NK-92 treated with Interleukin-12 subunit alpha and Interleukin-12 subunit beta, amount 100 ng/mL, for 24 hours (cell line): Measurements from ENCODE around the gene MEOX1.
"Not testable (repeated sequence)": the region's sequence is repeated elsewhere in the genome, so short reads cannot be mapped to it uniquely, and the experiment has no call there.

Experiments used
- DNase-seq: peaks from one replicate; lab custom pipeline; 2025; lab: John Stamatoyannopoulos, UW

MEOX1 gene

DNA sequence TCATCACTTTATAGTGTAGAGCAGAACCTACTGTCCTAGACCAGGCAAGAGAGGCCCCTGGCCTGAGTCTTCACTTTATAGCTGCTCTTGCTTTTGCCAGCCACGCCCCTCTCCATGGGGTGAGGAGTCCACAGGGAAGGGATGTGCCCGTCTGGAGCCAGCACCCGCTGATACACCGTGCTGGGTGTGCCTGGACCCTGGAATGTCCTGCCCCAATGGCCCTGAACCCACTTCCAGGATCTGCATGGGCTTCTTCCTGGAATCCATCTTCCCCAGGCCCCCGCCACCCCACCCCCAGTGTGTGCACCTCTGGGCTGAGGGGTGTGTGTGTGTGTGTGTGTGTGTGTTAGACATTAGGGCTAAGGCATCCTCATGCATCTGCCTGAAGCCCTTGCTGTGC, 44.9 kb downstream of the MEOX1 start:
- DNase-seq, result no peak

DNA sequence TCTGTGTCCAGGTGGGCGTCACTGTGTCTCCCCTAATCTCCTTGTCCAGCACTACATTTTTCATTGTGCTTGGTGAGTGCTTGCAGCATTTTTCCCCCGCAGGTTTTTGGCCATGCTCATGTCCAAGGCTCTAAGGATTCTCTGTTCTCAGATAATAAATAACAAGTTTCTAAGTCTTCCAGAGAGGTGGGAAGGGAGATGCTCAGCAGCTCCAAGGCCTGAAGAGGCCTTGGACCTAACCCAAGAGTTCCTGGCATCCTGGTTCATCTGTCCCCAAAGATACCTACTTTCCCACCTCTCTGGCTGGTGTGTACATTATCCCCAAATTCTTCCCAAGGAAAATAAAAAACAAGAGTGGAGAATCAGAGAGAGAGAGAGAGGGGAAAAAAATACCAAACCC, 45.3 kb downstream of the MEOX1 start:
- no peak for DNase-seq

DNA sequence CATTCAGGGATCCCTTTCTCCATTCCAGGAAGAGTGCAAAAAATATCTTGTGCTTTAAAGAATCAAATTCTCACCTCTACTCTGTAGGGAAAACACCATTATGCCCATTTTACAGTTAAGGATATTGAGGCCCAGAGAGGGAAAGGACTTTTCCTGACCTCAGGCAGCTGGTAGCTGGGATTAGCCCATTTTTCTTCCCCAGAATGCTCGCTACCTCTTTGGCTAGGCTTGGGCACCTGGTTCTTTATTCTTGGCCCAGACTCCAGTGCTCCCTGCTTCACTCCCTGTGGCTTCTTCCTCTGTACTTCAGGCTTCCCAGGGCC, 45.7 kb downstream of the MEOX1 start:
- no peak for DNase-seq

DNA sequence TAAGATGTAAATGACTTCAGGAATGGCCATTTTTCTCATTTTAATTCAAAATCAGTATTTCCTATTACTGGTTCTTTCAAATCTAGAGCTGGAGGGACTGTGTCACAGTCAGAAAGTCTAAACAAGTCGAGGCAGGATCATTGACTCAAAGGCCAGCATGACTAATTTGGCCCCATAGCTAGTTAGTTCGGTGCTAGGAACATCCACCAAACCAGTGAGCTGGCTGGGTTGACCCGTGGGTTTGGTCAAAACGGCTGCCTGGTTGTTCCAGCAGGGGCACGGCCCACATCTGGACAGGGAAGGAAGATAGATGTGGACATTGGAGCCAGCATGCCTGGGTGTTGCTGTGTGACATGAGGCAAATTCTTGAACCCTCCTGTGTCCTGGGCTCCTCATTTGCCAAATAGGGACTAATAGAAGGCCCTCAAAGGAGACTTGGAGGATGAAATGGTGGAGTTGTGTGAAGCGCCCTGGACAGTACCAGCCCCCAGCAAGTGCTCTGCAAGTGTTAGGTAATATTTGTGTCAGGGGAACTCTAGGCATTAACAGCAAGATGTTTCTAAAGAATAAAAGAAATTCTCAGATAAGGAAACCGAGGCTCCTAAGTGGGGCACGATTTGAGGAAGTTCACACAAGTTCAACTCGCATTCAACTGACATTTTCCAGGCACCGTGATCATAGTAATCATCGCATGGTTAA, 46.2 kb downstream of the MEOX1 start:
- no peak for DNase-seq

DNA sequence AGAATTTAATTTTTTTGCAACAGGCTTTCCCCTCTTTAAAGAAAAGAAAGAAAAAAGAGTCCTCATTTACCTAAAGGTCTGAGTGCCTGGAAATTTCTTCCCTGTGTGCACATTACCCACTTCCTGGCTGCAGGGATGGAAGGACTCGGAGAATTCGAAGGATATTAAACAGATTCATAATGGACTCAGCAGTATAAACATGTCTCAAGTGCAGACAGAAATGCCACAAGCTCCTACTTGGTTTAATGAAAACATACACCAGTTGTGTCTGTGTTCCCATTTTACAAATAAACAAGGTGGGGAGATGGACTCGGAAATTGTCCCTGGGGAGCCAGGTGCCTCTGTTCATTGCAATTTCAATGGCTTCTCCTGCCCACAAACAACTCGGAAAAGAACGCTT, 47.2 kb downstream of the MEOX1 start:
- DNase-seq, result no peak

DNA sequence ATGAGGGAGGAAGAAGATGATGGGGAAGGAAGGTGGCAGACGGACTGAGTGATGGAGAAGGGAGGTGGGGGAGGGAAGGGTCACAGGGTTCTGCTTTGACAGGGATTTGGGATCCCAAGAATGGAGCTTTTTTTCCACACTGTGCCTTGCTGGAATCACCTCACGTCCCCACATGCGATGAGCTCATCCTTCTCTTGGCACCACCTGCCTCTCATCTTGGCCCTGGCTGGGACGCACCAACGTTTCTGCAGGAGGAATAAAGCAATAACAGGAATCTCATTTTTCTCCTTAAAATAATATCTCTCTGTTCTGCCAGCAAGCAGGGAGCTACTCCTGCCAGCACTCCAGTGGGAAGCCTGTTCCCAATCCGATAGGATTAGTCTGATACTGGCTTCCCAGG, 47.8 kb downstream of the MEOX1 start:
- DNase-seq, result no peak

DNA sequence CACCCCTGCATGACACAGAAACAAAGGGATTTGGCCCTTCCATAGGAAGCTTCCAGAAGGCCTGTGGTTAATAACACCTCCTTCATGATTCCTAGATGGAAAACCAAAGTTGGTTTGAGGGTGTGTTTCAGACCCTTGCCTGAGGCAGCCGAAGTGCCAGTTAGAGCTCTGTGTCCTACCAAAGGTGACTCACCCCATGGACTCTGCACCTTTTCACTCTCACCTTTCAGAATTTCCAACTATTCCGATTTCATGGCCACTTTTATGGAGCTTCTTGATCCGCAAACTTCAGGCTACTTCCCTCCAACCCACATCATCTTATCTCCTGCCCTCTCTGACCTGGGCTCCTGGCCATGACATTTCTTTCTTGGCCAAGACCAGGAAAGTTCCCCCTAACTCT, 49.2 kb downstream of the MEOX1 start:
- DNase-seq, result no peak

DNA sequence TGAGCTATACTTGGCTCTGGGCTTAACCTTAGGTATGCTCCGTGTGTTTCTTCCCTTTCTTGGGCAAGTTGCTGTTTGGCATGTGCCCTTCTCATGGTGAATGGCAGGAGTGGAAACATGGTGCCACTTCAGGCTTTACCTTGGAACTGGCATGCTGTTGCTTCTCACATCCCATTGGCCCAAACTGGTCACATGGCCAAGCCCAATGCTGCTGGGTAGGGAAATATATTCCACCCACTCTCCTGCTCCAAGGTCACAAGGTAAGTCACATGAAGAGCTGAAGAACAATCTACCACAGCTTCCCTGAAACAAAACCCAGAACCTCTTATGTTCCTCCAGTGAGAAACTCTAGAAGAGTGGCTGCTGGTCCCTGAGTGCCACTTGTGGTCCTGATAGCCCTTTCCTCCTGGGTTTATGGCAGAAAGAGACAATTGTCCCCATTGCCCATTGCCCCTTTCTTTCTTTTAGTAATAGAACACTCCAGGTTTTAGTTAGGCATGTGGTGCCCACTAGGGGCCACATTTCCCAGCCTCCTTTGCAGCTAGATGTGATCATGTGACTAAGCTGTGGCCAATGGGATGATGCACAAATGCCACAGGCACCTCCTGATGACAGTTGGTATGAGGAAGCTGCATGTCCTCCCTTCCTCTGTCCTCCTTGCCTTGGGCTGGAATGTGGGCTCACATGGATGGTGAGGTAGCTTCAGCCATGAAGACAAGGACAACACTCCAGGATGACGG, 50.3 kb downstream of the MEOX1 start:
- no peak for DNase-seq

DNA sequence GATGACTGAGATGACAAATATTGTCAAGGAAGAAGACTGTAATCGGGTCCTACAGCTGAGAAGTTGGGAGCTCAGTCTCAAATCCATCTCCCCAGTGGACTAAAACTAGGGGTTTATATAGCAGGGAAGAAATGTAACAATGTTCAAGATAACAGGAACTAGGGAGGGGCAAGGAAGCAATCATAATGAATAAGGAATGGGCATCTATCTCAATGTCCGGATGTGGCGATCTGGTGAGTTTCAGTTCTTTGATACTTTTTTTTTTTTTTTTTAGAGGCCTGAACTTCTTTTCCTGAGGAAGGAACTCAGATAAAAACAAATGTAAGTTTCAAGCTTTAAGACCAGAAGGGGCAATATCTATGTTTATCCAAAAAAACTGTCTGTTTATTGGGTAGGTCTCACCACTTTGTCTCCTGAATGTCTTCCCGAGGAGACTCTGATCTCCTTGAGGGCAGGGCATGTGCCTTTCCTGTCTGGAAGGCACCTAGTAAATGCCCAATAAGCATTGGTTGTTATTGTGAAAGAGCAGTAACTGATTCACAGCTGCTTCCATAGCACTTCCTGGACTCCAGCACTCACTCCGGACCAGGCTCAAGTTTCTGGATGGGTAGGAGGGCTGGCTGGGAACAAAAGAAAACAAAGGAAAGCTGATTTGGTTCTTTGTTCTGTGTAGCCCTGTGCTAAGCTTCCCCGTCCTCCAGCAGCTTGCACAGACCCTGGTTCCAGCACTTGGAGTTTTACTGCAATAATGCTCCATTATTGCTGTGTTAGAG, 51.9 kb downstream of the MEOX1 start:
- no peak for DNase-seq

DNA sequence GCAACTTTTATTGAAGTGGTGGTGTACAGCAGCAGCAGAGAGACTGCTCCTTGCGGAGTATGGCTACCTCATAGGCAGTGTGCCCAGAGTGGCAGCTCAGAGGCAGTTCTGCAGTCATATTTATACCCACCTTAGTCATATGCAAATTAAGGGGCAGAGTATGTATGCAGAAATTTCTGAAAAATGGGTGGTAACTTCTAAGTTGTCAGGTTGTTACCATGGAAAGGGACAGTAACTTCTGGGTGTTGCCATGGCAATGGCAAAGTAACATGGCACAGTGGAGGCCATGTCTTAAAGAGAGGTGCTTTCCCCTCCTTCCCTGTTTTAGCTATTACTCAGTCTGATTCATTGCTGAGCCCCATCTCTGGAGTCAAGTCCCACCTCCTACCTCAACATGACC, 53.4 kb downstream of the MEOX1 start:
- DNase-seq, result peak; percentile 4

DNA sequence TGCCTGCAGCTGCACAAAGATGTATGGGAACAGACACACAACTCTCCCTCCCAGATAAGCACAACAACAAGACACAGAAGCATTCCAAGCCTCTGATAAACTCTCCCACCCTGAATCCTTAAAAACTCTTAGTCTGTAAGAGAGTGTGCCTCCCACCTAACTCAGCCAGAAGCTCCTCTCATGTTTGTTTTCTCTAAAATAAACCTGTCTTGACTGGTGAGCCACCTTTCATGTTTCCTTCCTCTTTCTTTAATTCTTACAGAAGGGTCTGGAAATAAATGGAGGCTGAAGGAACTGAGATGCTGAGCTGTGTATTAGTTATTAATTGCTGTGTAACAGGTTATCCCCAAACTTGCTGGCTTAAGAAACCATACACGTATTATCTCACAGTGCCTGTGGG, 57.2 kb downstream of the MEOX1 start:
- no peak for DNase-seq

DNA sequence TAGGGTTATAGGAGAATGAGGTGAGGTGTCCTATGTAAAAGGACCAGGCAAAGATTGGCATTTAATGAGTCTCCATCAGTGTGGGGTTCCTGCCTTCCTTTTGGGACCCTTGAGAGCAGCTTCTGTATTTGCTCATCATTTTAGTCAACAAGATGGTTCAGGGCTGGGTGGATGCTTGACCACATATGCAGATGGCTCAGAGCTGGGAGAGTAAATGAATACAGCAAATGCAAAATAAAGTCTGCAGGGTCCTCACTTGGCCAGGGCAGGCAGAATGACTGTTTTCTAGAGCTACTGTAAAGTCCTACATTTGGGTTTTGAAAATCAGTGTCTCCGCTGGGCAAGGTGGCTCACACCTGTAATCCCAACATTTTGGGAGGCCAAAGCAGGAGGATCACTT, 58.4 kb downstream of the MEOX1 start:
- DNase-seq, result no peak

DNA sequence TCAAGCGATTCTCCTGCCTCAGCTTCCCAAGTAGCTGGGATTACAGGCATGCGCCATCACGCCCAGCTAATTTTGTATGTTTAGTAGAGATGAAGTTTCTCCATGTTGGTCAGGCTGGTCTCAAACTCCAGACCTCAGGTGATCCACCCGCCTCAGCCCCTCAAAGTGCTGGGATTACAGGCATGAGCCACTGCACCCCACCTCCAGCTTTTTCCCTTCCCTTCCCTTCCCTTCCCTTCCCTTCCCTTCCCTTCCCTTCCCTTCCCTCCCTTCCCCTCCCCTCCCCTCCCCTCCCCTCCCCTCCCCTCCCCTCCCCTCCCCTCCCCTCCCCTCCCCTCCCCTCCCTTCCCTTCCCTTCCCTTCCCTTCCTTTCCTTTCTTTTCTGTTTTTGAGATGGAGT, 59.2 kb downstream of the MEOX1 start:
- not testable (repeated sequence) for DNase-seq

DNA sequence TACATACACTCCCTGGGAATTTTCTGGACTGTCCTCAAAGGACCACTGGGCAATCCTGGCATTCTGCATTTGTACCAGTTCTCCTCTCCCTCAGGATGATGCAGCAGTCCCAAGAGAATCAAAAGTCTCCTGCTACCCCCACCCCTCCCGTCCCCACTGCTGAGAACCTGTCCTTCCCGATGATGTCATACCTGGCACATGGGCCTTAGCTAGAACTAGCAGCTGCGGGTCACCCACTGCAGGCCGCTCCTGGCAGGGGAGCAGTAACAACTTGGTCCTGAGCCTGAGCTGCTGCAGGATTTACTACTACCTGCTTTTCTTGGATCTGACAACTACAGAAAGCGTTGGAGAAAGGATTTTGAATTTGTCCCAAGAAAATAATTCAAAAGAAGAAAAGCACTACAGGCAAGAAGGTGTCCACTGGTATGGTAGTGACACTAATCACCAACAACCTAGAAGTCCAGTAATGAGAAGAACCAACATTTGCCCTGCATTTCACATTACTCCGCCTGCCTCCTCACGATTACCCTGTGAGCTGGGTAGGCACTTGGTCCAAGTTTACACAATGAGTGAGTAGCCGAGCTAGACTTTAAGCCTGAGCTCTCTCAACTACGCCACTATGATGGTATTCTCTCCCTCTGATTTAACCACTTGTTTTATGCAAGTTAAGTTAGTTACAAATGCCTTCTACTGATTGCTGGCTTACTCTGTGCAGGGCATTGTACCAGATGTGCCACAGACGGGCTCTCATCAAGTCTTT, 60.3 kb downstream of the MEOX1 start:
- DNase-seq, result no peak

DNA sequence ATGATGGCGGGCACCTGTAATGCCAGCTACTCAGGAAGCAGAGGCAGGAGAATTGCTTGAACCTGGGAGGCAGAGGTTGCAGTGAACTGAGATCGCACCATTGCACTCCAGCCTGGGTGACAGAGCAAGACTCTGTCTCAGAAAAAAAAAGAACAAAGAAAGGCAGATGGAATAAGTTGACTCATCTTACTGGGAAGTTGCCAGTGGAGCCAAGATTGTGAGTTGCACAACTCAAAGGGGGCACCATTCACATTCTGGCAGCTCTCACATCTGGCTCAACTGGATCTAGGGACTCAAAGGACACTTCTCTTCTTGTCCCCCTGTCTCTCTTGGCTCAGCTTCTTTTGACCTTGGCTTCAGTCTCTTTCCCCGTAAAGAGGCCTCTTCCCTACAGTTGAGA, 61.9 kb downstream of the MEOX1 start:
- DNase-seq, result no peak

DNA sequence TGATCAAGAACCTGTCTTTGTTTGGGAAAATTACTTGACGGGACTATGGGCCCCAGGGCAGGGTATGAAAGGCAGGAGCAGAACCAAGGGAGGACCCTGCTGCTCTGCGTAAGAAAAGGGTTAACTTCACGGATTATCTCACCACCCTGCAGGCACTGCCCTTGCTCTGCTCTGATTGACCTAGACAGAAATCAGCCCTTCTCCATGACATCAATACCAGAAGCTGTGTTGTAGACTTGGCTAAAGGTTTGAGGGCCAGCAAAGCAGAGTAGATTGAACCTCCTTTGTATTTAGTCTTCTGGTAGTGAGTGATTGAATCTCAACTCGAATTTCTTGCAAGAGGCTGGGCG, 62.7 kb downstream of the MEOX1 start:
- DNase-seq, result no peak

DNA sequence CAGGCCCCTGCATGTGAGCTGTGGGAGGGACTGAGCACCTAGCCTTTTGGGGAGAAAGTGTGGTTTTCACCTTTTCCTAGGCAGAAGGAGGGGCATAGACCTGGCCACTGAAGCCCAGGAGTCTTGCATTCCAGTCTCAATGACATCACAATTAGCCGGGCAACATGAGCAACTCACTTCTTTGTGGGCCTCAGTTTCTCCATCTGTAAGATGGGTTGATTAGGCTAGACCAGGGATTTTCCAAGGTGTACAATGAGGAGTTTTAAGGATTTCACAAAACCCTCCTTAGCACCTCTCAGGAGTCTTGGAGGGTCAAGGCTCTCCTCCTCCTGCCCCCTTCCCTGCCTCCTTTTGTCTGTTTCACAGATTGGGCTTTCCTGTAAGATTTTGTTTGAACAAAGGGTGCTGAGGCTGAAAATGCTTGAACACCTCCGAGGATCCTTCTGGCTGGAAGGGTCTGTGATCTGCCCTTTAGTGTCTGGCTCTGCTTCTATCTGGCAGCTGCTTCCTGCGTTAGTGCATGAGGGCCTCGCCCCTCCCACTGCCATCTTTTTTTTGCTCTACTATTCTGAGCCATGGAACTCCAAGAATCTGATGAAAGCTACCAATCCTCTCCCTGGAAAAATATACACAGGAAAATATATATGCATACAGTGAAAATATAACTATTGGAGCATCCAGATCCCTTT, 63.2 kb downstream of the MEOX1 start:
- DNase-seq, result no peak

DNA sequence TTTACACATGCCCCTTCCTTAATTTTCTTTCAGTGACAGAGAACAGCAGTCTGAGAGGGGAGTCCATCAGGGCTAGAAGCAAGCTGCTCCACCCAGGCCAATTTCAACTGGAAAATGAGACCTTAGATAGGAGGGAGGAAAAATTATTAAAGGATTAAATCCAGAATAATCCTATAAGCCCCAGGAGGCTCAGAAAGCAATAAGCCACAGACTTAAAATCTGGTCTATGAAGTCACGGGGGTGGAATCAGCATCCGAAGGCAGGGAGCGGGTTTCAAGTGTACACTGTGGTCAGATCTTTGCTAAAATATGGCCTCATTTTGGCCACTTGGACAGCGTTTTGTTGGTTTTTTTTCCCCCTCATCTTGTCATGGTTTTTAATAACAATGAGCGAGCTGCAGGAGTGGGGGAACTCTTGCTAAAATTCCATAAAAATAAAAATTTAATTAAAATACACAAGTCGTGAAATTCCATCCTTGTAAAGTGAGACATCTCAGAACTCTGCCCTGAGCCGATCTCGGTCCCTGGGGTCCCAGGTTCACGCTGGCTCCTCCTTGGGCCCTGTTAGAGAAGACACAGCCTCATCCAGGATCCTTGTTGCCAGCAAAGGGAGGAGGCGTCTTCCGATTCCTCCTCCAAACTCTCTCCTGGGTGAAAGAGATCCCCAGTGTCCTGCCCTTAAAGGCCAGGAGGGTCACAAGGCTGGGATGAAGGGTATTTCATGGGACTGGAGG, 63.9 kb downstream of the MEOX1 start:
- DNase-seq, result no peak

DNA sequence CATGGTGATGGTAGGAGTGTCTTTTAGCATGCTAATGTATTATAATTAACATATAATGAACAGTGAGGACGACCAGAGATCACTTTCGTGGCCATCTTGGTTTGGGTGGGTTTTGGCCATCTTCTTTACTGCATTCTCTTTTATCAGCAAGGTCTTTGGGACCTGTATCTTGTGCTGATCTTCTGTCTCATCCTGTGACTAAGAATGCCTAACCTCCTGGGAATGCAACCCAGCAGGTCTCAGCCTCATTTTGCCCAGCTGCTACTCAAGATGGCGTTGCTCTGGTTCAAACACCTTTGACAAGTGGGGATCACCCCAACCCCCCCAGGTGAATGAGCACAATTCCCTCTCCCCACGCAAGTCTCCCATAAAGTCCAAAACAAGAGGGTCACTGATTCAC, 66.3 kb downstream of the MEOX1 start:
- DNase-seq, result no peak

DNA sequence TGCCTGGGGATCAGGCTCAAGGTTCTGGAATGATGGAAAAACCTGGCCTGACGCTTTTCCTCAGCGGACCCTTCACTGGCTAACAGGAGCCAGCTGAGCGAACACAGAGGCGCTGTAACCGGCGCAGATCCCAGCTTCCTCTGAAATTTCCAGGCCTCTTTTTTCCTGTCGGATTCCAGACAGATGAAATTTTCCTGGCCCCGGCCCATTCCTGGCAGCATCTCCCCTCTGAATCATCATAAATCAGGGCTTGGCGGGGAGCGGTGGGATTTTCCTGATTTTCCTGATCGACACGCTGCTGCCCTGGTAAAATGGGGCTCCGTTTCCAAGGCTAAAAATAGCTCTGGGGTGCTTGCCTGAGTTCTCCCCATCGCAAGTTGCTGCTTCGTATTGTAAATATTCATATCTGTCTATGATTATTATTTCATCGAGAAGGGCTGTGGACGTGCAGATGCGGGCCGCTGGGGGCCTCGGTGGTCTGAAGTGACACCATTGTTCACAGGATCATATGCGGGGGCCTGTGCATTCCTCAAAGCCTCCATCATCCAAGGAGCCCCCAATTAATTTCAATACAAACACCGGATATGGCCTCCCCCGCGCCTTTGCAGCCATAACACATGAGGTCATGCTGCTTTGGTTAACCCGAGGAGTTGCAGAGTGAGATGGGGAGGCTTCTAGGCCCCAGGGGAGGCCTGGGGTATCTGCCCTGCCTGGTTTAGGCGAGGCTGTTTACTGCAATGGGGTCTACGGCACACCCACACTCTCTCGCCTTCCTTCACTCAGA, 69.8 kb downstream of the MEOX1 start:
- no peak for DNase-seq

DNA sequence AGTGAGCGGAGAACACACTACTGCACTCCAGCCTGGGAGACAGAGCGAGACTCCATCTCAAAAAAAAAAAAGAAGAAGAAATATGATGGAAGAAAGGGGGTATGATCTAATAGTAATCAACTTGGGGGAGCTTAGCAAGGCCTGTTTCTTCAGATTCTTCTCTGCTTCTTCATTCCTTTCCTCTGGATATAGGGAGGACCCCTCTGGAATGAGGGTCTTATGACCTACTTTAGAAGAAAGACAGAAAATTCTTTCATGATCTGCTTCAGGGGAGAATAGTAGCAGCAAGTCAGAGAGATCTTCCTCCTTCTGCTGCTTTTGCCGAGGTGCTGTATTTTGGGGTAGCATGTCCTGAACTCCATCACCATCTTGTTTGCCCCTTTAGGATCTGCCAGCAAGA, 70.7 kb downstream of the MEOX1 start:
- DNase-seq, result no peak
